HepG2 (cell line): Measurements from ENCODE around the gene MTM1. TPM values are rescaled to one million over a fixed set of nuclear protein-coding genes. Genes with fewer than 3 reads are reported as not detected.

Experiments used
- ATAC-seq: fragments of 200-7000 bp; cut with Tn5 transposase; 3 replicates; pipeline ENCODE4 v1.9.1; 2020; ENCODE audit warnings: mild to moderate bottlenecking, moderate library complexity
- BruUV-seq: library from RNA; stranded (reverse); fragments of 400-500 nt; replicated peaks from 2 replicates; lab custom pipeline; 2021; lab: Mats Ljungman, UMichigan
- CTCF ChIA-PET: fragments of 300-600 bp; formaldehyde crosslinking; extraction: SDS; loops from one replicate; lab custom pipeline; 2021; ENCODE audit warnings: low total read pairs, inconsistent platforms, low intra/inter-chr PET ratio; lab: Yijun Ruan, JAX
- POLR2A ChIA-PET: fragments of 350-600 bp; sonication (Branson Sonifier 250); formaldehyde crosslinking; loops from one replicate; lab custom pipeline; 2020; ENCODE audit warnings: antibody characterized with exemption, inconsistent platforms; lab: Yijun Ruan, JAX
- DNase-seq: peaks from one replicate; pipeline ENCODE4 v3.0.0-alpha.2; 2015; ENCODE audit warnings: low spot score
- FAIRE-seq: peaks from 3 replicates; lab custom pipeline; 2011; peaks lifted over from hg19 to GRCh38; lab: Jason Lieb, UNC
- H2AFZ ChIP-seq: one replicate; pipeline ENCODE4 v1.6.1; 2011; ENCODE audit warnings: low read length, inconsistent platforms
- H3K27ac ChIP-seq: fragments of 300-600 bp; 3 replicates; pipeline ENCODE4 v1.8.0; 2011; ENCODE audit warnings: mixed run types, mild to moderate bottlenecking, mixed read lengths, low read length, inconsistent platforms; ENCODE audit not compliant: insufficient read depth; ENCODE audit errors: extremely low read length
- H3K27me3 ChIP-seq, 2 experiments: fragments of 200-600 bp in 1 of 2; 2 replicates in 1 of 2; 3 replicates in 1 of 2; pipeline versions ENCODE4 v1.6.0 to v1.8.0; 2011; ENCODE audit warnings: low read length in 2 of 2, mild to moderate bottlenecking in 2 of 2, moderate library complexity in 2 of 2, inconsistent platforms in 1 of 2; ENCODE audit not compliant: insufficient read depth in 2 of 2, control insufficient read depth in 1 of 2
- H3K36me3 ChIP-seq, 2 experiments: fragments of 200-600 bp in 1 of 2; replicated peaks in 1 of 2; 2 replicates in 1 of 2; 3 replicates in 1 of 2; pipeline versions ENCODE4 v1.5.1 to v1.8.0; 2011; ENCODE audit warnings: low read length in 2 of 2, inconsistent platforms in 1 of 2; ENCODE audit not compliant: insufficient read depth in 2 of 2, control insufficient read depth in 1 of 2
- H3K4me1 ChIP-seq: 2 replicates; pipeline ENCODE4 v1.5.1; 2012; ENCODE audit warnings: low read length, inconsistent platforms; ENCODE audit not compliant: insufficient read depth
- H3K4me2 ChIP-seq: 2 replicates; pipeline ENCODE4 v1.6.0; 2011; ENCODE audit warnings: low read depth, low read length, inconsistent platforms
- H3K4me3 ChIP-seq, 3 experiments: fragments of 200-600 bp in 1 of 3; sonication (generic), shearing (Covaris generic) in 1 of 3; replicated peaks in 1 of 3; 2 replicates each; pipeline ENCODE4 v1.5.1; 2011 to 2016; ENCODE audit warnings: low read length in 3 of 3, inconsistent platforms in 2 of 3, low read depth in 2 of 3, mild to moderate bottlenecking in 2 of 3, control low read depth in 1 of 3, mixed read lengths in 1 of 3; ENCODE audit not compliant: insufficient read depth in 1 of 3
- H3K79me2 ChIP-seq: one replicate; pipeline ENCODE4 v1.6.1; 2011; ENCODE audit warnings: low read length, inconsistent platforms; ENCODE audit not compliant: insufficient read depth
- H3K9ac ChIP-seq: 2 replicates; pipeline ENCODE4 v1.6.0; 2011; ENCODE audit warnings: mild to moderate bottlenecking, low read depth, low read length, inconsistent platforms; ENCODE audit not compliant: insufficient read depth
- H3K9me3 ChIP-seq: 2 replicates; pipeline ENCODE4 v1.5.1; 2012; ENCODE audit warnings: mild to moderate bottlenecking, low read length
- H4K20me1 ChIP-seq: 2 replicates; pipeline ENCODE4 v1.6.0; 2011; ENCODE audit warnings: inconsistent platforms, mild to moderate bottlenecking, low read length, moderate library complexity; ENCODE audit not compliant: insufficient read depth
- CREB1 ChIP-seq, 2 experiments: fragments of 450-650 bp in 1 of 2; IDR thresholded peaks; 2 replicates each; pipeline ENCODE4 v1.6.1; 2016 to 2017; ENCODE audit warnings: control low read depth in 1 of 2, mild to moderate bottlenecking in 1 of 2, missing compliant biosample characterization in 1 of 2, missing genetic modification characterization in 1 of 2
- FOXP4 ChIP-seq: sonication (generic); formaldehyde crosslinking; IDR thresholded peaks from 2 replicates; pipeline ENCODE4 v1.4.0; 2020; ENCODE audit warnings: missing genetic modification reagents
- KMT2A ChIP-seq: sonication (generic); formaldehyde crosslinking; IDR thresholded peaks from 2 replicates; pipeline ENCODE4 v1.4.0; 2020; ENCODE audit warnings: missing genetic modification reagents
- YEATS4 ChIP-seq: sonication (generic); formaldehyde crosslinking; IDR thresholded peaks from 2 replicates; pipeline ENCODE4 v1.4.0; 2020; ENCODE audit warnings: missing genetic modification reagents, borderline replicate concordance
- ZNF235 ChIP-seq: sonication (generic); formaldehyde crosslinking; IDR thresholded peaks from 2 replicates; pipeline ENCODE4 v1.8.1; 2023; ENCODE audit warnings: mild to moderate bottlenecking, missing genetic modification reagents, borderline replicate concordance
- ZNF512 ChIP-seq: sonication (generic); formaldehyde crosslinking; IDR thresholded peaks from 2 replicates; pipeline ENCODE4 v1.4.0; 2020; ENCODE audit warnings: mild to moderate bottlenecking, missing genetic modification reagents
- WGBS: methylation state at CpG from one replicate; pipeline ENCODE4 v1.1.6; 2017; ENCODE audit warnings: low lambda C conversion rate; 5-methylcytosine and 5-hydroxymethylcytosine counted together
- in situ Hi-C: cut with HindIII; loops from 2 replicates; pipeline ENCODE4 v1.10.0; 2017; ENCODE audit warnings: low pct_unique_long_range_greater_than_20kb; ENCODE audit not compliant: extremely low pct_ligation_motif_present
- intact Hi-C: fragments of 100-400 bp; cut with micrococcal nuclease; formaldehyde crosslinking; loops from one replicate; pipeline ENCODE4 v1.10.0; 2022; ENCODE audit not compliant: unreplicated experiment
- polyA plus RNA-seq, 8 experiments: library from polyadenylated mRNA; depleted of rRNA in 3 of 8; stranded (reverse) in 7 of 8; unstranded in 1 of 8; fragments of >200 nt; fragmentation: Illumina TruSeq in 4 of 8; extraction: Trizol in 4 of 8; gene quantifications; 2 replicates each; pipeline versions ENCODE4 v1.2.1 to v1.2.3, GENCODE V29; 2011 to 2016; ENCODE audit warnings: low read depth in 4 of 8, missing spikeins in 1 of 8, mixed read lengths in 1 of 8; ENCODE audit not compliant: insufficient read depth in 1 of 8
- total RNA-seq, 5 experiments: library from RNA; depleted of rRNA; stranded (reverse); fragments of >200 nt; fragmentation: Illumina TruSeq; extraction: Trizol; gene quantifications; 2 replicates each; pipeline ENCODE4 v1.2.3, GENCODE V29; 2016; ENCODE audit warnings: low read depth in 1 of 5

Gene MTM1
- total and polyA plus RNA-seq, 2 of the 13 experiments (the other 11 are each of a cell fraction or from before 2014, with no cell fraction given): 12.0 to 15.2 TPM

GRCh38 chrX:150676221-150676620, 107.8 kb downstream of the MTM1 start:
- ChIA-PET POLR2A (no interaction called here), CTCF (no interaction called here)
- Histone ChIP-seq H3K79me2 (no peaks in the 10 kb centered on the region), H2AFZ (no peak overlapping the region), H3K9ac (no peak overlapping the region), H4K20me1 (no peaks in the 10 kb centered on the region), H3K36me3 (0 out of 5 replicates have a peak, but pooled peaks cover 0 to 6% of the 10 kb centered on the region in 2 experiments), H3K27ac (no peak overlapping the region), H3K9me3 (no peaks in the 10 kb centered on the region), H3K4me2 (no peak overlapping the region), H3K27me3 (no peaks in the 10 kb centered on the region), H3K4me3 (no peak overlapping the region), H3K4me1 (no peaks in the 10 kb centered on the region)
- FAIRE-seq: no peak
- 45% methylated on average over 2 of the region's 2 CpGs for WGBS
- no peak for DNase-seq
- no peak for ATAC-seq
- in situ Hi-C loops: loop anchor here (25.0 kb wide), 1 partner anchor 714 kb away; no protein-coding TSS in a partner anchor
- intact Hi-C loops: no loop called here
- TF ChIP-seq CREB1 (IDR thresholded peaks at IDR 0.05) (no peak), CREB1 (CRISPR knock-in tag; IDR thresholded peaks at IDR 0.05) (no peak), FOXP4 (CRISPR knock-in tag) (no peak), YEATS4 (CRISPR knock-in tag) (no peak), ZNF512 (no peak), ZNF235 (no peak), KMT2A (no peak)
- BruUV-seq: no TSS peak
